Left ventricle myocardium inferior (tissue), 1 donor: ENCODE results near the gene UQCR11. TPM values are rescaled to one million over a fixed set of nuclear protein-coding genes. Genes with fewer than 3 reads are reported as not detected.

ENCODE experiments used
- DNase-seq: peaks from one replicate; pipeline ENCODE4 v3.0.0-alpha.2; 2020
- H3K27ac ChIP-seq: fragments of 200-600 bp; replicated peaks from 2 replicates; pipeline ENCODE4 v1.8.0; 2021
- H3K27me3 ChIP-seq: fragments of 200-600 bp; 2 replicates; pipeline ENCODE4 v1.8.0; 2021; ENCODE audit warnings: low read depth
- H3K36me3 ChIP-seq: fragments of 200-600 bp; 2 replicates; pipeline ENCODE4 v1.8.0; 2021
- H3K4me1 ChIP-seq: fragments of 200-600 bp; 2 replicates; pipeline ENCODE4 v1.8.0; 2021
- H3K4me3 ChIP-seq: fragments of 200-600 bp; 2 replicates; pipeline ENCODE4 v1.8.0; 2021; ENCODE audit warnings: mild to moderate bottlenecking, moderate library complexity
- H3K9me3 ChIP-seq: fragments of 200-600 bp; replicated peaks from 2 replicates; pipeline ENCODE4 v1.8.0; 2021
- CTCF ChIP-seq: fragments of 200-600 bp; IDR thresholded peaks from 2 replicates; pipeline ENCODE4 v1.8.0; 2021; ENCODE audit warnings: antibody characterized with exemption, mild to moderate bottlenecking, borderline replicate concordance
- intact Hi-C: fragments of 100-400 bp; cut with micrococcal nuclease; formaldehyde crosslinking; loops from one replicate; pipeline ENCODE4 v1.11.0; 2022
- total RNA-seq: library from RNA; stranded (reverse); fragmentation: NEBNext Ultra II Directional; extraction: Animal tissue kit (Norgen Biotek cat#: 25700); gene quantifications from one replicate; pipeline ENCODE4 v1.2.1, GENCODE V29; 2021
- donor health status: DM: no; HTN: yes; CAD: no; lungs with severe emphysema.

Gene UQCR11
- total RNA-seq, 1 donor from 2014 or later: 942 TPM

GRCh38 chr19:1622007-1622406 lies 16.7 kb upstream of the UQCR11 start:
- H3K27me3 ChIP-seq: no peaks in the 10 kb centered on the region
- intact Hi-C loops: no loop called here
- H3K9me3 ChIP-seq: no peaks in the 10 kb centered on the region
- H3K36me3 ChIP-seq: peaks cover 45% of the 10 kb centered on the region
- H3K4me1 ChIP-seq: peaks cover 15% of the 10 kb centered on the region
- no peak overlapping the region for H3K4me3 ChIP-seq
- no peak for DNase-seq
- H3K27ac ChIP-seq: no peak overlapping the region
- TF ChIP-seq CTCF: no peak

GRCh38 chr19:1621574-1621973 lies 16.3 kb upstream of the UQCR11 start:
- intact Hi-C loops: no loop called here
- Histone ChIP-seq H3K4me1 (peaks cover 20% of the 10 kb centered on the region), H3K9me3 (no peaks in the 10 kb centered on the region), H3K27me3 (no peaks in the 10 kb centered on the region), H3K4me3 (no peak overlapping the region), H3K27ac (no peak overlapping the region), H3K36me3 (peaks cover 45% of the 10 kb centered on the region)
- no peak for TF ChIP-seq CTCF
- no peak for DNase-seq

- TF ChIP-seq CTCF: no peak
- DNase-seq: no peak
Measured at GRCh38 chr19:1621021-1621420, 15.8 kb upstream of the UQCR11 start.

GRCh38 chr19:1620502-1620901 lies 15.2 kb upstream of the UQCR11 start:
- intact Hi-C loops: no loop called here
- Histone ChIP-seq H3K9me3 (no peaks in the 10 kb centered on the region), H3K4me1 (peaks cover 21% of the 10 kb centered on the region), H3K27ac (no peak overlapping the region), H3K27me3 (no peaks in the 10 kb centered on the region), H3K4me3 (no peak overlapping the region), H3K36me3 (peaks cover 44% of the 10 kb centered on the region)
- DNase-seq: no peak
- no peak for TF ChIP-seq CTCF

More at GRCh38 chr19:1621021-1621420, 15.8 kb upstream of the UQCR11 start:
- Histone ChIP-seq H3K36me3 (peaks cover 44% of the 10 kb centered on the region), H3K4me3 (no peak overlapping the region), H3K27ac (no peak overlapping the region), H3K9me3 (no peaks in the 10 kb centered on the region), H3K27me3 (no peaks in the 10 kb centered on the region), H3K4me1 (peaks cover 21% of the 10 kb centered on the region)
- intact Hi-C loops: no loop called here

GRCh38 chr19:1619703-1620102 lies 14.4 kb upstream of the UQCR11 start:
- no peak for TF ChIP-seq CTCF
- H3K36me3 ChIP-seq: peaks cover 46% of the 10 kb centered on the region
- no peak for DNase-seq
- H3K27ac ChIP-seq: no peak overlapping the region
- H3K9me3 ChIP-seq: no peaks in the 10 kb centered on the region
- peaks cover 21% of the 10 kb centered on the region for H3K4me1 ChIP-seq
- H3K27me3 ChIP-seq: no peaks in the 10 kb centered on the region
- intact Hi-C loops: no loop called here
- no peak overlapping the region for H3K4me3 ChIP-seq

- H3K9me3 ChIP-seq: no peaks in the 10 kb centered on the region
- no peak for TF ChIP-seq CTCF
- H3K4me1 ChIP-seq: peaks cover 21% of the 10 kb centered on the region
- DNase-seq: no peak
- intact Hi-C loops: no loop called here
- H3K27ac ChIP-seq: no peak overlapping the region
- H3K27me3 ChIP-seq: no peaks in the 10 kb centered on the region
- no peak overlapping the region for H3K4me3 ChIP-seq
- peaks cover 53% of the 10 kb centered on the region for H3K36me3 ChIP-seq
Measured at GRCh38 chr19:1619094-1619439, 13.8 kb upstream of the UQCR11 start.
